CD4-positive, alpha-beta memory T cell (primary cell): Measurements from ENCODE around the gene VAMP4. TPM values are rescaled to one million over a fixed set of nuclear protein-coding genes. Genes with fewer than 3 reads are reported as not detected.

ENCODE experiments used
- CTCF ChIA-PET: fragments of 350-600 bp; sonication (Branson Sonifier 250); formaldehyde crosslinking; loops from one replicate; lab custom pipeline; 2021; ENCODE audit warnings: inconsistent platforms; ENCODE audit not compliant: partially characterized antibody; lab: Charles Lee
- POLR2A ChIA-PET: fragments of 350-600 bp; sonication (Branson Sonifier 250); formaldehyde crosslinking; loops from one replicate; lab custom pipeline; 2021; ENCODE audit not compliant: partially characterized antibody; lab: Charles Lee
- DNase-seq, 5 donors: peaks; one replicate each; pipeline versions ENCODE4 v3.0.0 to v3.0.0-alpha.2; 2020 to 2022; ENCODE audit warnings: mixed read lengths in 1 of 5
- H3K27ac ChIP-seq: one replicate; pipeline ENCODE4 v1.7.0; 2013; ENCODE audit warnings: low read depth, low read length
- H3K27me3 ChIP-seq: 2 replicates; pipeline ENCODE4 v1.7.0; 2013; ENCODE audit warnings: mild to moderate bottlenecking, low read length, moderate library complexity; ENCODE audit not compliant: insufficient read depth
- H3K36me3 ChIP-seq: 2 replicates; pipeline ENCODE4 v1.7.0; 2013; ENCODE audit warnings: mild to moderate bottlenecking, low read length, moderate library complexity; ENCODE audit not compliant: insufficient read depth
- H3K4me1 ChIP-seq: 2 replicates; pipeline ENCODE4 v1.7.0; 2013; ENCODE audit warnings: mild to moderate bottlenecking, low read length, moderate library complexity; ENCODE audit not compliant: insufficient read depth
- H3K4me3 ChIP-seq, 2 donors: one replicate each; pipeline ENCODE4 v1.7.0; 2013; ENCODE audit warnings: low read length in 2 of 2, mild to moderate bottlenecking in 1 of 2
- H3K9me3 ChIP-seq, 2 donors: one replicate each; pipeline ENCODE4 v1.7.0; 2013; ENCODE audit warnings: low read length in 2 of 2, control low read depth in 1 of 2; ENCODE audit not compliant: control insufficient read depth in 1 of 2
- H3K27ac Mint-ChIP-seq, 7 donors: one replicate each; pipeline ENCODE4 v1.8.0; 2020 to 2021; ENCODE audit warnings: mixed read lengths in 7 of 7, mild to moderate bottlenecking in 6 of 7, inconsistent platforms in 3 of 7, moderate library complexity in 3 of 7
- H3K27me3 Mint-ChIP-seq, 2 donors: one replicate each; pipeline ENCODE4 v1.8.0; 2020 to 2021; ENCODE audit warnings: mixed read lengths in 2 of 2
- H3K36me3 Mint-ChIP-seq, 2 donors: one replicate each; pipeline ENCODE4 v1.8.0; 2020 to 2021; ENCODE audit warnings: mixed read lengths in 2 of 2, inconsistent platforms in 1 of 2, mild to moderate bottlenecking in 1 of 2
- H3K4me1 Mint-ChIP-seq, 4 donors: one replicate each; pipeline ENCODE4 v1.8.0; 2020 to 2021; ENCODE audit warnings: mixed read lengths in 4 of 4, mild to moderate bottlenecking in 1 of 4
- H3K4me3 Mint-ChIP-seq, 8 donors: one replicate each; pipeline ENCODE4 v1.8.0; 2020 to 2021; ENCODE audit warnings: mixed read lengths in 8 of 8, mild to moderate bottlenecking in 7 of 8, moderate library complexity in 6 of 8, inconsistent platforms in 3 of 8
- H3K9me3 Mint-ChIP-seq, 8 donors: one replicate each; pipeline ENCODE4 v1.8.0; 2020 to 2021; ENCODE audit warnings: mixed read lengths in 8 of 8, mild to moderate bottlenecking in 5 of 8, inconsistent platforms in 3 of 8, moderate library complexity in 1 of 8
- intact Hi-C: fragments of 100-400 bp; cut with micrococcal nuclease; formaldehyde crosslinking; loops from one replicate; pipeline ENCODE4 v1.15.1; 2023
- polyA plus RNA-seq, 2 donors: library from polyadenylated mRNA; unstranded; fragments of 300-500 nt; fragmentation: Illumina TruSeq; gene quantifications; one replicate each; pipeline ENCODE4 v1.2.3, GENCODE V29; 2021
- total RNA-seq, 2 experiments: library from RNA; stranded (reverse); gene quantifications; one replicate each; pipeline ENCODE4 v1.2.3, GENCODE V29; 2021

The VAMP4 gene
- total and polyA plus RNA-seq, 4 experiments from 2014 or later = 25.0 to 32.6 (median 30.7) TPM

GRCh38 chr1:171742577-171742922 lies 685 bp upstream of the VAMP4 start:
- peak in 1 of 5 donors; percentile 39 for DNase-seq
- peaks cover 31 to 60% (median 47%) of the 10 kb centered on the region in 4 donors for H3K4me1 Mint-ChIP-seq
- Histone ChIP-seq H3K9me3 (no peaks in the 10 kb centered on the region), H3K4me3 (peak overlapping the region; percentile 84 to 92), H3K36me3 (no peaks in the 10 kb centered on the region), H3K4me1 (peaks cover 44% of the 10 kb centered on the region), H3K27me3 (no peaks in the 10 kb centered on the region), H3K27ac (peak overlapping the region; percentile 96)
- no peaks in the 10 kb centered on the region for H3K9me3 Mint-ChIP-seq
- peak overlapping the region; percentile 97 to 100 (median 100) for H3K4me3 Mint-ChIP-seq
- H3K27me3 Mint-ChIP-seq = no peaks in the 10 kb centered on the region
- H3K27ac Mint-ChIP-seq = peak overlapping the region; percentile 98 to 100 (median 99)
- ChIA-PET CTCF (interaction anchor here (1.2 to 4.5 kb wide), 6 partner anchors 10 to 429 kb away, joined by 3 to 31 read pairs (median 6); partner anchors contain the start of genes FMO4 and METTL13), POLR2A (interaction anchor here (0.5 to 6.9 kb wide), 19 partner anchors 9 to 1734 kb away, joined by 3 to 173 read pairs (median 5); partner anchors contain the start of genes DNM3, METTL13, PIGC and PRRC2C)
- intact Hi-C loops = loop anchor here (1.0 to 5.0 kb wide), 5 partner anchors 39 to 790 kb away; partner anchors contain the start of genes DNM3, FMO4, METTL13 and PRRC2C
- H3K36me3 Mint-ChIP-seq = peaks cover 6 to 19% of the 10 kb centered on the region in 2 donors

GRCh38 chr1:171740987-171741871 lies 636 bp downstream of the VAMP4 start:
- peaks cover 31 to 65% (median 51%) of the 10 kb centered on the region in 4 donors for H3K4me1 Mint-ChIP-seq
- peaks cover 44% of the 10 kb centered on the region for H3K4me1 ChIP-seq
- CTCF ChIA-PET = interaction anchor here (0.8 to 4.5 kb wide), 6 partner anchors 12 to 256 kb away, joined by 3 to 31 read pairs (median 6); partner anchors contain the start of genes METTL13 and PRRC2C
- H3K27ac Mint-ChIP-seq = peak overlapping the region; percentile 98 to 100 (median 99)
- DNase-seq = peak; percentile 28 to 53 (median 30)
- H3K9me3 Mint-ChIP-seq = no peaks in the 10 kb centered on the region
- H3K27me3 ChIP-seq = no peaks in the 10 kb centered on the region
- H3K27ac ChIP-seq = peak overlapping the region; percentile 96
- H3K4me3 ChIP-seq = peak overlapping the region; percentile 84 to 92
- H3K36me3 ChIP-seq = peaks cover 11% of the 10 kb centered on the region
- H3K4me3 Mint-ChIP-seq = peak overlapping the region; percentile 97 to 100 (median 100)
- POLR2A ChIA-PET = interaction anchor here (0.9 to 6.9 kb wide), 17 partner anchors 10 to 1735 kb away, joined by 3 to 173 read pairs (median 6); partner anchors contain the start of genes DNM3, METTL13, PRRC2C and SUCO
- H3K36me3 Mint-ChIP-seq = peaks cover 15 to 28% of the 10 kb centered on the region in 2 donors
- H3K27me3 Mint-ChIP-seq = no peaks in the 10 kb centered on the region
- intact Hi-C loops = loop anchor here (1.0 to 5.0 kb wide), 2 partner anchors 86 to 429 kb away; partner anchors contain the start of gene FMO4
- no peaks in the 10 kb centered on the region for H3K9me3 ChIP-seq

- no peaks in the 10 kb centered on the region for H3K9me3 Mint-ChIP-seq
- Histone ChIP-seq H3K27ac (peak overlapping the region; percentile 96), H3K27me3 (no peaks in the 10 kb centered on the region), H3K4me1 (peaks cover 46% of the 10 kb centered on the region), H3K36me3 (peaks cover 16% of the 10 kb centered on the region), H3K9me3 (no peaks in the 10 kb centered on the region), H3K4me3 (peak overlapping the region in 1 of 2 donors; percentile 84)
- CTCF ChIA-PET = interaction anchor here (0.6 to 4.5 kb wide), 3 partner anchors 40 to 255 kb away, joined by 4 to 31 read pairs (median 5); partner anchors contain the start of genes METTL13 and PRRC2C
- H3K36me3 Mint-ChIP-seq = peaks cover 20 to 36% of the 10 kb centered on the region in 2 donors
- DNase-seq = no peak
- H3K4me3 Mint-ChIP-seq = peak overlapping the region; percentile 97 to 100 (median 100)
- H3K4me1 Mint-ChIP-seq = peaks cover 33 to 68% (median 52%) of the 10 kb centered on the region in 4 donors
- intact Hi-C loops = loop anchor here (5.0 kb wide), 1 partner anchor 428 kb away; the partner anchor contains the start of gene FMO4
- POLR2A ChIA-PET = interaction anchor here (1.9 to 6.9 kb wide), 6 partner anchors 34 to 255 kb away, joined by 5 to 173 read pairs (median 18); partner anchors contain the start of genes DNM3, METTL13 and PRRC2C
- H3K27me3 Mint-ChIP-seq = no peaks in the 10 kb centered on the region
- H3K27ac Mint-ChIP-seq = peak overlapping the region; percentile 30 to 100 (median 98)
These were observed 1.5 kb downstream of the VAMP4 start for GRCh38 chr1:171740356-171740863.

- Mint-ChIP-seq H3K36me3 (peaks cover 25 to 40% of the 10 kb centered on the region in 2 donors), H3K4me3 (peak overlapping the region; percentile 66 to 100 (median 99)), H3K27me3 (no peaks in the 10 kb centered on the region), H3K9me3 (no peaks in the 10 kb centered on the region), H3K4me1 (peaks cover 35 to 71% (median 55%) of the 10 kb centered on the region in 4 donors), H3K27ac (peak overlapping the region; percentile 30 to 100 (median 98))
- CTCF ChIA-PET = interaction anchor here (0.8 to 1.0 kb wide), 2 partner anchors 38 to 61 kb away, joined by 3 read pairs; no protein-coding TSS in a partner anchor
- intact Hi-C loops = loop anchor here (5.0 kb wide), 1 partner anchor 427 kb away; the partner anchor contains the start of gene FMO4
- peak overlapping the region; percentile 96 for H3K27ac ChIP-seq
- H3K4me1 ChIP-seq = peaks cover 48% of the 10 kb centered on the region
- POLR2A ChIA-PET = interaction anchor here (0.7 to 6.9 kb wide), 5 partner anchors 10 to 254 kb away, joined by 3 to 173 read pairs (median 4); partner anchors contain the start of genes DNM3, METTL13 and PRRC2C
- H3K4me3 ChIP-seq = no peak overlapping the region
- H3K36me3 ChIP-seq = peaks cover 17% of the 10 kb centered on the region
- H3K27me3 ChIP-seq = no peaks in the 10 kb centered on the region
- no peaks in the 10 kb centered on the region for H3K9me3 ChIP-seq
- no peak for DNase-seq
These were observed 2.2 kb downstream of the VAMP4 start for GRCh38 chr1:171739656-171740055.

- intact Hi-C loops = no loop called here
- Mint-ChIP-seq H3K27ac (peak overlapping the region in 2 of 7 donors; percentile 47 to 98), H3K27me3 (no peaks in the 10 kb centered on the region), H3K4me1 (peaks cover 37 to 68% (median 51%) of the 10 kb centered on the region in 4 donors), H3K36me3 (peaks cover 25 to 43% of the 10 kb centered on the region in 2 donors), H3K9me3 (no peaks in the 10 kb centered on the region), H3K4me3 (peak overlapping the region in 6 of 8 donors; percentile 39 to 100 (median 98))
- H3K4me3 ChIP-seq = no peak overlapping the region
- no peaks in the 10 kb centered on the region for H3K9me3 ChIP-seq
- H3K4me1 ChIP-seq = peaks cover 45% of the 10 kb centered on the region
- H3K27ac ChIP-seq = peak overlapping the region; percentile 46
- peaks cover 17% of the 10 kb centered on the region for H3K36me3 ChIP-seq
- ChIA-PET CTCF (interaction anchor here (1.0 kb wide), 1 partner anchor 62 kb away, joined by 3 read pairs; no protein-coding TSS in a partner anchor), POLR2A (interaction anchor here (1.0 to 6.9 kb wide), 2 partner anchors 16 to 42 kb away, joined by 4 to 173 read pairs; partner anchors contain the start of gene METTL13)
- DNase-seq = no peak
- no peaks in the 10 kb centered on the region for H3K27me3 ChIP-seq
These were observed 3.0 kb downstream of the VAMP4 start for GRCh38 chr1:171738911-171739310.

- H3K4me3 Mint-ChIP-seq = no peak overlapping the region
- no peak overlapping the region for H3K27ac Mint-ChIP-seq
- H3K4me1 ChIP-seq = peaks cover 37% of the 10 kb centered on the region
- H3K4me3 ChIP-seq = no peak overlapping the region
- no peaks in the 10 kb centered on the region for H3K27me3 Mint-ChIP-seq
- DNase-seq = no peak
- H3K9me3 Mint-ChIP-seq = no peaks in the 10 kb centered on the region
- H3K4me1 Mint-ChIP-seq = peaks cover 31 to 59% (median 39%) of the 10 kb centered on the region in 4 donors
- H3K27me3 ChIP-seq = no peaks in the 10 kb centered on the region
- H3K36me3 Mint-ChIP-seq = peaks cover 34 to 39% of the 10 kb centered on the region in 2 donors
- POLR2A ChIA-PET = no interaction called here
- CTCF ChIA-PET = no interaction called here
- intact Hi-C loops = no loop called here
- H3K27ac ChIP-seq = no peak overlapping the region
- peaks cover 17% of the 10 kb centered on the region for H3K36me3 ChIP-seq
- no peaks in the 10 kb centered on the region for H3K9me3 ChIP-seq
These were observed 5.7 kb downstream of the VAMP4 start for GRCh38 chr1:171736196-171736595.
